ENCODE results near the gene SLF1. TPM values are rescaled to one million over a fixed set of nuclear protein-coding genes. Genes with fewer than 3 reads are reported as not detected.

SLF1 gene
- total RNA-seq, 2 donors from 2014 or later = 22.0 to 32.4 TPM

DNA sequence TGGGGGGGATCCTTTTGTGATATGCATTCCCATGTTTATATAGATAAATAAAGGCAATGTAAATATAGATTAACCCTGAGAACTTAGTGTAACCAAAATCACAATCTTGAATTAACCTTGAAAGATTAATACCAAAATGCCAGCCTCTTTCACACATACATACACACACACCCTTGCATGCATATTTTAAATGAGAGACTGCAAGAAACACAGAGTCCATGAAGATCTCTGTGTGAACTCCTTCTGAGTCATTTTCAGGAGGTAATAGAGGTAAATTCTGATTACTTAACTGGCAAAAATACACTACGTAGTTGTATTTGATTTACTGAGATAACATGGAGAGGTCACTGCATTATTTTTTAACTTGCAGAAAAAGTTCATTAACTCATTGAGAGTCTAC, 118.0 kb downstream of the SLF1 start:
- Histone ChIP-seq H3K4me1 (ENCODE audit: control insufficient read depth, insufficient read depth, low read length) (no peaks in the 10 kb centered on the region), H3K27me3 (ENCODE audit: control insufficient read depth, insufficient read depth, low read length, poor library complexity, severe bottlenecking) (no peaks in the 10 kb centered on the region), H3K4me3 (ENCODE audit: low read length) (no peak overlapping the region), H3K9me3 (ENCODE audit: control insufficient read depth, low read length) (no peaks in the 10 kb centered on the region), H3K27ac (ENCODE audit: low read depth, low read length) (no peak overlapping the region), H3K36me3 (ENCODE audit: control insufficient read depth, insufficient read depth, low read length) (no peaks in the 10 kb centered on the region), H3K9ac (ENCODE audit: extremely low read depth, low read length, poor library complexity, severe bottlenecking) (no peak overlapping the region)
- no peak overlapping the region for H3K4me3 Mint-ChIP-seq
- no peak overlapping the region for H3K27ac Mint-ChIP-seq
- no peaks in the 10 kb centered on the region for H3K27me3 Mint-ChIP-seq (ENCODE audit: insufficient read depth)
- no peaks in the 10 kb centered on the region for H3K36me3 Mint-ChIP-seq (ENCODE audit: low read depth)
- H3K4me1 Mint-ChIP-seq = no peaks in the 10 kb centered on the region
- TF ChIP-seq, protein P1, sequence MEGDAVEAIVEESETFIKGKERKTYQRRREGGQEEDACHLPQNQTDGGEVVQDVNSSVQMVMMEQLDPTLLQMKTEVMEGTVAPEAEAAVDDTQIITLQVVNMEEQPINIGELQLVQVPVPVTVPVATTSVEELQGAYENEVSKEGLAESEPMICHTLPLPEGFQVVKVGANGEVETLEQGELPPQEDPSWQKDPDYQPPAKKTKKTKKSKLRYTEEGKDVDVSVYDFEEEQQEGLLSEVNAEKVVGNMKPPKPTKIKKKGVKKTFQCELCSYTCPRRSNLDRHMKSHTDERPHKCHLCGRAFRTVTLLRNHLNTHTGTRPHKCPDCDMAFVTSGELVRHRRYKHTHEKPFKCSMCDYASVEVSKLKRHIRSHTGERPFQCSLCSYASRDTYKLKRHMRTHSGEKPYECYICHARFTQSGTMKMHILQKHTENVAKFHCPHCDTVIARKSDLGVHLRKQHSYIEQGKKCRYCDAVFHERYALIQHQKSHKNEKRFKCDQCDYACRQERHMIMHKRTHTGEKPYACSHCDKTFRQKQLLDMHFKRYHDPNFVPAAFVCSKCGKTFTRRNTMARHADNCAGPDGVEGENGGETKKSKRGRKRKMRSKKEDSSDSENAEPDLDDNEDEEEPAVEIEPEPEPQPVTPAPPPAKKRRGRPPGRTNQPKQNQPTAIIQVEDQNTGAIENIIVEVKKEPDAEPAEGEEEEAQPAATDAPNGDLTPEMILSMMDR (conservative IDR thresholded peaks at IDR 0.05) = no peak
- 100% methylated on average over 1 of the region's 1 CpG for WGBS, 2 experiments (ENCODE audit: insufficient coverage in 1 of 2, insufficient read length in 1 of 2)
- no peaks in the 10 kb centered on the region for H3K9me3 Mint-ChIP-seq
- DNase-seq = no peak

DNA sequence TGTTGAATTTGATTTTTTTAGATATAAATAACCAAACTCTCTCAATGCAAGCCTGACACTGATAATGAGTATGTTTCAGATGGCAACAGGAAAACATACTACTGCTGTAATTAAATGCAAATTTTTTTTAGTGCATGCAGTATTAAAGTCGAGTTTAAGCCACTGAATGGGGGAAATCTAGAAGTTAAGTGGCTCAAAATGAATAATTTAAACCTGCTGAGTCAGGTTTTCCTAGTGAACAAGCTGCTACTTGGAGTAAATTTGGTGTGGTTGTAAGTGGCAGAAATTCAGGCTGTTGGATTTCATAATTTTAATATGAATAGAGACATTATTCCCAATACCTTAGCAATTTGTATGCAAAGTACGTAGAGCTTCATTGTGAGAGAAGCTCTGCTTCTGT, 121.8 kb downstream of the SLF1 start:
- H3K4me1 Mint-ChIP-seq = peaks cover 10% of the 10 kb centered on the region
- H3K4me3 Mint-ChIP-seq = no peak overlapping the region
- DNase-seq = no peak
- 82 to 87% methylated on average over 2 of the region's 2 CpGs for WGBS, 2 experiments (ENCODE audit: insufficient coverage in 1 of 2, insufficient read length in 1 of 2)
- no peak overlapping the region for H3K27ac Mint-ChIP-seq
- Histone ChIP-seq H3K36me3 (ENCODE audit: control insufficient read depth, insufficient read depth, low read length) (no peaks in the 10 kb centered on the region), H3K9me3 (ENCODE audit: control insufficient read depth, low read length) (no peaks in the 10 kb centered on the region), H3K27me3 (ENCODE audit: control insufficient read depth, insufficient read depth, low read length, poor library complexity, severe bottlenecking) (no peaks in the 10 kb centered on the region), H3K27ac (ENCODE audit: low read depth, low read length) (no peak overlapping the region), H3K9ac (ENCODE audit: extremely low read depth, low read length, poor library complexity, severe bottlenecking) (no peak overlapping the region), H3K4me3 (ENCODE audit: low read length) (no peak overlapping the region), H3K4me1 (ENCODE audit: control insufficient read depth, insufficient read depth, low read length) (no peaks in the 10 kb centered on the region)
- H3K36me3 Mint-ChIP-seq (ENCODE audit: low read depth) = no peaks in the 10 kb centered on the region
- no peaks in the 10 kb centered on the region for H3K27me3 Mint-ChIP-seq (ENCODE audit: insufficient read depth)
- no peaks in the 10 kb centered on the region for H3K9me3 Mint-ChIP-seq
- TF ChIP-seq, protein P1 (conservative IDR thresholded peaks at IDR 0.05) = no peak

DNA sequence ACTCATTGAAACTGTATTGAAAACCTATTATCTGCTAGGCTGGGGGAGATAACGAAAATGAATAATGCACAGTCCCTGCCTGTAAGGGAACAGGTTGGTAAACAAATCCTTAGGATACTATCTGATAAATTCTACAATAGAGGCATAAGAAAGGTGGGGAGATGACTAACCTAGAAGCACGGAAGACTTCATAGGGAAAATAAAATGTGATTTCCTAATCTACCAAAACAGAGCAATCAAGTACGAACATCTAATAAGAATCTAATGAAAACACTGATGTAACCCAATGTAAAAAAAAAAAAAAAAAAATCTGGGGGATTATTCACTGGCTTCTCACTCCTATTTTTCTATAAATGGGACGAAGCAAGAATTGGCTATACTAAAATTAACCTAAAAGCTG, 124.4 kb downstream of the SLF1 start:
- no peak overlapping the region for H3K27ac ChIP-seq (ENCODE audit: low read depth, low read length)
- no peaks in the 10 kb centered on the region for H3K27me3 ChIP-seq (ENCODE audit: control insufficient read depth, insufficient read depth, low read length, poor library complexity, severe bottlenecking)
- Mint-ChIP-seq H3K4me1 (peaks cover 10% of the 10 kb centered on the region), H3K36me3 (ENCODE audit: low read depth) (no peaks in the 10 kb centered on the region), H3K27me3 (ENCODE audit: insufficient read depth) (no peaks in the 10 kb centered on the region), H3K9me3 (no peaks in the 10 kb centered on the region), H3K4me3 (no peak overlapping the region), H3K27ac (no peak overlapping the region)
- no peaks in the 10 kb centered on the region for H3K4me1 ChIP-seq (ENCODE audit: control insufficient read depth, insufficient read depth, low read length)
- DNase-seq = no peak
- H3K9me3 ChIP-seq (ENCODE audit: control insufficient read depth, low read length) = no peaks in the 10 kb centered on the region
- H3K9ac ChIP-seq (ENCODE audit: extremely low read depth, low read length, poor library complexity, severe bottlenecking) = no peak overlapping the region
- 81 to 100% methylated on average over 1 to 3 of the region's 4 CpGs for WGBS, 2 experiments (ENCODE audit: insufficient coverage in 1 of 2, insufficient read length in 1 of 2)
- H3K36me3 ChIP-seq (ENCODE audit: control insufficient read depth, insufficient read depth, low read length) = no peaks in the 10 kb centered on the region
- TF ChIP-seq, protein P1 (conservative IDR thresholded peaks at IDR 0.05) = no peak
- no peak overlapping the region for H3K4me3 ChIP-seq (ENCODE audit: low read length)
